SKM-1 treated with dmso at 0.1 percent for 144 hours (cell line): ENCODE measurements around the gene C3orf33.
A peak's percentile ranks its signal among the peaks of the same experiment; 100 is the strongest.

ENCODE experiments used
- DNase-seq: peaks from one replicate; lab custom pipeline; 2025; ENCODE audit not compliant: unreplicated experiment; lab: John Stamatoyannopoulos, UW

C3orf33 gene

GRCh38 chr3:155790272-155790925 lies 15.7 kb downstream of the C3orf33 start:
- no peak for DNase-seq

DNA sequence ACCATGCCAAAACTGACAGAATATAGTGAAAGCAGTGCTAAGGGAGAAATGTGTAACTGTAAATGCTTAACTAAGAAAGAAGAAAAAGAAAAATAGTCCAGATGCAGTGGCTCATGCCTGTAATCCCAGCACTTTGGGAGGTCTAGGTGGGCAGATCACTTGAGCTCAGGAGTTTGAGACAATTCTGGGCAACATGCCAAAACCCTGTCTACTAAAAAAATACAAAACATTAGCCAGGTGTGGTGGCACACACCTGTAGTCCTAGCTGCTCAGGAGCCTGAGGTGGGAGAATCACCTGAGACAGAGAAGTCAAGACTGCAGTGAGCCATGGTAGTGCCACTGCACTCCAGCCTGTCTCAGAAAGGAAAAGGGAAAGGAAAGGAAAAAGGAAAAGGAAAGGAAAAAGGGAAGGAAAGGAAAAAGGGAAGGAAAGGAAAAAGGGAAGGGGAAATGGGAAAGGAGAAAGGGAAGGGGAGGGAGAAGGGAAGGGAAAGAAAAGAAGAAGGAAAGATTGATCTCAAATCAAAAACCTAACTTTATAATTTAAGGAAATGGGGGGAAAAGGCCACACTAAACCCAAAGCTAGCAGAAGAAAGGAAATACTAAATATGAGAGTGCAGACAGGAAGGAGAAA lies 20.3 kb downstream of the C3orf33 start:
- no peak for DNase-seq

DNA sequence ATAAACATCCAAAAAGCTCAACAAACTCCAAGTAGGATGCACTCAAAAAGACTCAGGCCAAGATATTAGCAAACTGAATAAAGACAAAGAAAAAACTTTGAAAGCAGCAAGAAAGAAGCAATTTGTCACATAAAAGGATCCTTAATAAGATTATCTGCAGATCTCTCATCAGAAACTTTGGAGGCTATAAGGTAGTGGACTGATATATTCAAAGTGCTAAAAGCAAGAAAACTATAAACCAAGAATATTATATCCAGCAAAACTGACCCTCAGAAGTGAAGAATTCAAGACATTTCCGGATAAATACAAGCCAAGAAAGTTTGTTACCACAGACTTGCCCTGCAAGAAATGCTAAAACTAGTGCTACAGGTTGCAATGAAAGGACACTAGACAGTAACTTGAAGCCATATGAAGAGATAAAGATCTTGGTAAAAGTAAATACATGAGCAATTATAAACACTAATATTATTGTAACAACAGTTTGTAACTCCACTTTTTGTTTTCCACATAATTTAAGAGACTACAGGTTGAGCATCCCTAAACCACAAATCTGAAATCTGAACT lies 23.6 kb downstream of the C3orf33 start:
- no peak for DNase-seq

GRCh38 chr3:155780291-155780690 lies 25.8 kb downstream of the C3orf33 start:
- DNase-seq, result no peak

DNA sequence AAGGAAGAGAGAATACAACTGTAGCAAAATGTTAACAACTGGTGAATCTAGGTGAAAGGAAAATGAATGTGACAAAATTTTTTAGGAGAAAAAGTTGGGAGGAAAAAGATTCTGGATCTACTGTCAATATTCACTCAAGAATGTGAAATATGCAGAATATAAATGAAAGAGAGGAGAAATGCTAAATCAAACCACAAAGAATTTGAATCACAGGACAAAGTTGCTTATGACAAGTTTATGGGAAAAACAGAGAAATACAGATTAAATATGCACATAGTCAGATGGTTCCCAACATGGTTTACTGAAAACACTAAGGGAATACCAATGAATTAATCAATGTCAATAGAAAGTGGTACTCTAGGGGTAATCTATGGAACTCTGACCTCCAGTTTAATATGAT lies 27.6 kb downstream of the C3orf33 start:
- DNase-seq, result no peak

- DNase-seq, result no peak
Measured at GRCh38 chr3:155772801-155773200, 33.3 kb downstream of the C3orf33 start.

- no peak for DNase-seq
Measured at GRCh38 chr3:155771126-155771525, 35.0 kb downstream of the C3orf33 start.

- DNase-seq, result no peak
Measured at GRCh38 chr3:155766206-155766605, 39.9 kb downstream of the C3orf33 start.

DNA sequence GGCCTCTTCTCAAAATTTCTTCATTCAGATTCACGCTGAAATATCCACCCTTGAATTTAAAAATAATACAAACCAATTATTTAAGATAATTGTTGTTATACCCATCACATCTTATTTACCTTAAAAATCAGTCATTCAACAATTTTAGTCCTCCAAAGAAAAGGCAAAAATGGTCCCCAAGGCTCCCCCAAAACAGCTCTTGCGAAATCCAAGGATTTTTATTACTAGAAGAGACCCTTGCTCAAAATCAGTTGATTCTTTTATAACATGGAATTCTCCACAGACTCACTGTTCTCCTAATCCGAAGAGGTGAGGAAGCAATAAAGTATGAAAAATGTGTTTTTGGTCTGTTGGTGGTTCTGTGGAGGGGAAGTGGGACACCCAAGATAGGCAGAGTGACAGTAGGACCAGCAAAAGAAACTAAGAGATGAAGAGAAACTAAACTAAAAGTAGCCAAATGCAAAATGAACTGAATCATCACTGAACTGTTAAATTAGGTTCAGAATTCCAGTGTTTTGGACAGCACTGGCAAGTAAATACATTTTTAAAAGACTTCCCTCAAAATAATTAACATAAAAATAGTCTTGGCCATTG lies 42.1 kb downstream of the C3orf33 start:
- DNase-seq, result no peak

DNA sequence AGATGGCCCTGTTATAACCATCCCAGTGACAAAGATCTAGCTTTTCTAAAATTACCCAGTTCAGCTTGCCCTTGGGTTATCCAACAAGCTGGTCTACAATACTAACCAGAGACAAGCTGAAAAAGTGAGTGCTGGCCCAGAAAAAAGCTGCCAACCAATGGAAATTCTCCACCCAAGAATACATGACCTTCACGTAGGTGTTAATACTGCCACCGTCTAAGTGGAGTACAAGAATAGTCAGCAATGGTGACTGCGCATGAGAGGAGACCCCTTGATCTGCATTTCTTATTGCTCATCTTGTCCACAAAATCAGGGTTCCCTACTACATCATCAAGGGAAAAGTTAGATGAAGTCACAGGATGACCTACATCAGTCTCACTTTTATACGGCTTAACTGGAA lies 45.4 kb downstream of the C3orf33 start:
- DNase-seq, result no peak

DNA sequence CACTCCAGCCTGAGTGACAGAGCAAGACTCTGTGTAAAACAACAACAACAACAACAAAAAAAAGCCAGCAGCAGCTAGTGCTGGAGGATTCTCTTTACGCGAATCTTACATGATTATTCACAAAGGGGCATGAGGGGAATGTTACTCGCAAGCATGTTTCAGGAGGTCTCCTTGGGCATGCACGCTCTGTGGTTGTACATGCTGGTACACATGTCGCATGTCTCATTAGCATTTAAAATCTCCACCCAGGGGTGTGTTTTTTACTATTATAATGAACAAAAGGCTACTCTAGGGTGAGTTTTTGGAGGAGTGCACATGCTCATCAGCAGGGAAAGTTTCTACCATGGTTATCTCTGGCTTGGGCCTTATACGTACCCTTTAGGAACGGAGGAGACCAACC lies 48.5 kb downstream of the C3orf33 start:
- DNase-seq, result no peak

- peak; percentile 69 for DNase-seq
Measured at GRCh38 chr3:155753038-155753639, 52.9 kb downstream of the C3orf33 start.

DNA sequence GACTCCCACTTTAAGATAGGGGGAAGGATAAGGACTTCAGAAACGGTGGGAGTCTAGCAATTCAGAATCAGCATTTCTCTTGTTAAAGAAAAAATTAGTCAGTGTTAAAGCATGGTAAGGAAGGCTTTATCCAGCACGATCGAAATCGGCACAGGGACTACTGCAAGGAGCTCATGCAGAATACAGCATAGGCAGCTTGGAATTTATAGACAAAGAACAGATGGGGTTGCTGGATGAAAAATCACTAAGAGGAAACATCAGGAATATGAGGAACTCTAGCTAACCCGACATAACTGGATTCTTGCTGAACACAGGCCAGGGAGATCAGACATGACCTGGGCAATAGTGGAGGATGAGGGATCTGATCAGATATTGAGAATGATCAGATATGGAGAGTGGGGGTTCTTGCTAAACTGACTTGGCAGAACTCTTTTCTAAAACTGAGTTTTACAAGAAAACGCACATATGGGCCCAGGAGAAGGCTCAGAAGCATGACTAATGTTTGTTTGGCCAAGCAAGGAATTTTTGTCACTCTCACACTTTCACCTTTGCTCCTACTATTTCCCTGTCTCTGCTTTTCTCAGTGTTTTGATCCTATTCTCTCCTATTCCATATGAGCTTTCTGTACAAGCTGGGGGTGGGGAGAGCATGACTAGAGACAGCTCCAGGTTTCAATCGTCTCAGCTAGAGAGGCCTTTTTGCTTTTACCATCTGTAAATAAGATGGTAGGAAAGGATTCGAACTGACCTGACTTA lies 57.3 kb downstream of the C3orf33 start:
- DNase-seq, result no peak

DNA sequence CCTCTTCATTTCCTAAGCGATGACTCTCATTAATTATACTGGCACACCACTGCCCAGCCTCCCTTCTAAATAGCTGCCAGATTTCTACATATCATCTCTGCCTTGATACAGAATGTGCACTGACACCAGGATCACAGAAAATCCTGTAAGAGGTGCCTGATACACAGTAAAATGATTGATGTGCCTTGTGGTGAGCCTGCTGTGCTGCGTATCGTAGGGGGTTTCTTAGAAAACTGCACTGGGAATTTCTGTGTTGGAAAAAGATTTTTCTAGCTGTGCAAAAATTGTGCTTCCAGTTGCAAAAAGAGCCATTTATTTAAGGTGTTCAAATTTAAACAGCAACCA lies 58.2 kb downstream of the C3orf33 start:
- DNase-seq, result no peak

GRCh38 chr3:155747286-155747945 lies 58.7 kb downstream of the C3orf33 start:
- DNase-seq, result no peak

GRCh38 chr3:155746703-155747102 lies 59.4 kb downstream of the C3orf33 start:
- DNase-seq, result no peak

GRCh38 chr3:155745795-155746550 lies 60.1 kb downstream of the C3orf33 start:
- DNase-seq, result no peak

GRCh38 chr3:155744626-155745324 lies 61.3 kb downstream of the C3orf33 start, which contains the start of gene PLCH1:
Gene PLCH1 (minus strand): TSS chr3:155745071. CDS start chr3:155704224, 40,847 bp downstream.
- DNase-seq, result peak; percentile 73

DNA sequence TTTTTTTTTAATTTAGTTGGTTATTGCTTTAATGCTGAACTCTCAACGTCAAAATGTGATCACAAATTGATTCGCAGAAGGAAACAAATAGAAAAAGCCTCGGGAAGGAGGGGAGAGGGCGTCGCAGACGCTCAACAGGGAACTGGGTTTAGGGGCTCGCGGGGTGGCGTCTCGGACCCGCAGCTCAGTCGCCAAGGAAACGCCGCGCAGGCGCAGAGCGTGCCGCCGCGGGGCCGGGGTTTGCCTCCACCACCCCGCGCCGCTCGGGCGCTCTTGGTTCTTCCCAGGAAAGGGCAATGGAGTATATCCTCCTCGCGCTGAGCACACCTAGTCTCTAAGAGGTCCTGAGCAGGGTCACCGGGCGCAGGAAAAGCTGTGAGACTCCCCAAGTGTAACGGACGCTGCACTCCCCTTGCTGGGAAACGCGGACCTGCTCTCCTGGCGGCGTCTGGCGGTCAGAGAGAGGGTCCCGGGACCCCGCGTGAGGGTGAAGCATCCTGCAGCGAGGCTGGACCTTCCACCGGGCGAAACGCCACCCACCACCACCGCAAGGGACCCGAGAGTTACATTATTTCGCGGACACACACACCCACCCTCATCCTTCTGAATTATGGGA lies 62.0 kb downstream of the C3orf33 start:
- peak; percentile 19 for DNase-seq
